ENCODE data around the gene CDK14. TPM values are rescaled to one million over a fixed set of nuclear protein-coding genes. Genes with fewer than 3 reads are reported as not detected.
A peak's percentile ranks its signal among the peaks of the same experiment; 100 is the strongest.

The CDK14 gene
- total RNA-seq, 4 donors from 2014 or later, result 22.2 to 36.3 (median 28.6) TPM

- Histone ChIP-seq H3K4me1 (no peaks in the 10 kb centered on the region), H3K4me3 (no peak overlapping the region), H3K27ac (no peak overlapping the region), H3K9me3 (no peaks in the 10 kb centered on the region), H3K36me3 (peaks cover 0 to 13% (median 0%) of the 10 kb centered on the region in 3 donors), H3K27me3 (no peaks in the 10 kb centered on the region)
- DNase-seq (ENCODE audit: low spot score in 2 of 2), result no peak
- 89 to 90% methylated on average over 6 of the region's 6 CpGs for WGBS, 2 donors
- TF ChIP-seq, protein P1, sequence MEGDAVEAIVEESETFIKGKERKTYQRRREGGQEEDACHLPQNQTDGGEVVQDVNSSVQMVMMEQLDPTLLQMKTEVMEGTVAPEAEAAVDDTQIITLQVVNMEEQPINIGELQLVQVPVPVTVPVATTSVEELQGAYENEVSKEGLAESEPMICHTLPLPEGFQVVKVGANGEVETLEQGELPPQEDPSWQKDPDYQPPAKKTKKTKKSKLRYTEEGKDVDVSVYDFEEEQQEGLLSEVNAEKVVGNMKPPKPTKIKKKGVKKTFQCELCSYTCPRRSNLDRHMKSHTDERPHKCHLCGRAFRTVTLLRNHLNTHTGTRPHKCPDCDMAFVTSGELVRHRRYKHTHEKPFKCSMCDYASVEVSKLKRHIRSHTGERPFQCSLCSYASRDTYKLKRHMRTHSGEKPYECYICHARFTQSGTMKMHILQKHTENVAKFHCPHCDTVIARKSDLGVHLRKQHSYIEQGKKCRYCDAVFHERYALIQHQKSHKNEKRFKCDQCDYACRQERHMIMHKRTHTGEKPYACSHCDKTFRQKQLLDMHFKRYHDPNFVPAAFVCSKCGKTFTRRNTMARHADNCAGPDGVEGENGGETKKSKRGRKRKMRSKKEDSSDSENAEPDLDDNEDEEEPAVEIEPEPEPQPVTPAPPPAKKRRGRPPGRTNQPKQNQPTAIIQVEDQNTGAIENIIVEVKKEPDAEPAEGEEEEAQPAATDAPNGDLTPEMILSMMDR (IDR thresholded peaks at IDR 0.05), result no peak
- TF ChIP-seq EP300 (IDR thresholded peaks at IDR 0.05) (no peak), POLR2A (IDR thresholded peaks at IDR 0.05) (no peak)
Measured at GRCh38 chr7:91114232-91114631, 518.1 kb downstream of the CDK14 start.

- Histone ChIP-seq H3K9me3 (no peaks in the 10 kb centered on the region), H3K27ac (peak overlapping the region in 2 of 4 donors; percentile 29 to 39), H3K4me3 (no peak overlapping the region), H3K4me1 (peaks cover 0 to 9% (median 0%) of the 10 kb centered on the region in 4 donors), H3K27me3 (no peaks in the 10 kb centered on the region), H3K36me3 (no peaks in the 10 kb centered on the region)
- TF ChIP-seq POLR2A (IDR thresholded peaks at IDR 0.05), result no peak
- TF ChIP-seq, protein P1 (IDR thresholded peaks at IDR 0.05), result no peak
- TF ChIP-seq EP300 (IDR thresholded peaks at IDR 0.05), result no peak
- no peak for DNase-seq (ENCODE audit: low spot score in 2 of 2)
- WGBS, 2 donors, result 50 to 58% methylated on average over 8 of the region's 8 CpGs
Measured at GRCh38 chr7:91126762-91127161, 530.6 kb downstream of the CDK14 start.

- H3K36me3 ChIP-seq, result no peaks in the 10 kb centered on the region
- no peaks in the 10 kb centered on the region for H3K9me3 ChIP-seq
- H3K4me1 ChIP-seq, result peaks cover 0 to 9% (median 0%) of the 10 kb centered on the region in 4 donors
- 73 to 78% methylated on average over 5 of the region's 5 CpGs for WGBS, 2 donors
- H3K4me3 ChIP-seq, result no peak overlapping the region
- peak overlapping the region in 2 of 4 donors; percentile 29 to 39 for H3K27ac ChIP-seq
- DNase-seq (ENCODE audit: low spot score in 2 of 2), result no peak
- no peaks in the 10 kb centered on the region for H3K27me3 ChIP-seq
- TF ChIP-seq EP300 (IDR thresholded peaks at IDR 0.05) (no peak), POLR2A (IDR thresholded peaks at IDR 0.05) (no peak)
- TF ChIP-seq, protein P1 (IDR thresholded peaks at IDR 0.05), result no peak
Measured at GRCh38 chr7:91127325-91127724, 531.2 kb downstream of the CDK14 start.

DNA sequence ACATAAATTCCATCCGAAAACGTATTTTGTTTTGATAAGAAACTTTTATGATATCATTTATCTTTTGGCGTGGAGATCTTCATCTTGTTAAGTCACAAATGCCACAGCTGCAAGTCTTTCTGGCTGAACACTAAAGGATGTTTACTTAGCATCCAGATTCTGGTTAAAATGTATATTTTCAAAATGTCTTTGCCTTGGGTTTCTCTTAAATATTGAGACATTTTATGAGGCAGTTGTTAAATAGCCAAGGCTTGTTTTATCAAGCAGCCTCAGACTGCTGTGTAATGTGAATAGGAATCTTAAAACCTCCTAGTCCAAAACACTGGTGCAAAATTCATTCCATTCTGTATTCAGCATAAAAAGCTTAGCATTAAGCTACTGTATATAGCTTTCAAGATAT lies 531.8 kb downstream of the CDK14 start:
- Histone ChIP-seq H3K27me3 (no peaks in the 10 kb centered on the region), H3K27ac (peak overlapping the region in 1 of 4 donors; percentile 20), H3K9me3 (no peaks in the 10 kb centered on the region), H3K4me1 (peaks cover 0 to 9% (median 0%) of the 10 kb centered on the region in 4 donors), H3K36me3 (no peaks in the 10 kb centered on the region), H3K4me3 (no peak overlapping the region)
- DNase-seq (ENCODE audit: low spot score in 2 of 2), result no peak
- WGBS, 2 donors, result 23 to 25% methylated on average over 3 of the region's 3 CpGs
- TF ChIP-seq, protein P1 (IDR thresholded peaks at IDR 0.05), result no peak
- TF ChIP-seq EP300 (IDR thresholded peaks at IDR 0.05), result no peak
- no peak for TF ChIP-seq POLR2A (IDR thresholded peaks at IDR 0.05)

DNA sequence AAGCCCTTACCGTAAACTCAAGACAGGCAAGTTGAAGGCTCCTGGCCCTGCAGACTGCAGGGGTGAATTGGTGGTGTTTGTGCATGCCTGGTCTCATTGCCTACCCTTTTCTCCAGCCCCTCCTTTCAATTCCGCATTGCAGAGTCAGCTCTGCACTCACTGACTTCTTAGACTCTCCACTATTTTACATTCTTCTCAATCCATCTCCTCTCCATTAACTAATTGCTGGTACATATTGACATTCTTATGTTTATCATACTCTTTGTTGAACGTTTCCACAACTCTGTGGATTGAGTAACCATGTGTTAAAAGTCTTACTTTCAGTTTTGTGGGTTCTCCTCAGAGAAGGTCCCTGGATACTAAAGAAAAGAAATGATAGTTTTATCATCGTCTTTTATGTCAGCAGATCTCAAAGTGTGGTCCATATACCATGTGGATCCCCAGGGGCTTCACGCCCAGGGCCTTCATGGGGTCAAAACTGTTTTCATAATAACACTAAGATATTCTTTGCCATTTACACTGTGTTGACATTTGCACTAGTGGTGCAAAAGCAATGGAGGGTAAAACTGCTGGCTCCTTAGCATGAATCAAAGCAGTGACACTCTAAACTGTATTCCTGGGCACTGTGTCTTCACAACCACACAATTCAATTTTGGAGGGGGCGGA lies 532.7 kb downstream of the CDK14 start:
- H3K36me3 ChIP-seq, result no peaks in the 10 kb centered on the region
- TF ChIP-seq, protein P1 (IDR thresholded peaks at IDR 0.05), result no peak
- TF ChIP-seq POLR2A (IDR thresholded peaks at IDR 0.05) (no peak), EP300 (IDR thresholded peaks at IDR 0.05) (no peak)
- H3K4me1 ChIP-seq, result peaks cover 0 to 9% (median 0%) of the 10 kb centered on the region in 4 donors
- H3K27me3 ChIP-seq, result no peaks in the 10 kb centered on the region
- peak overlapping the region in 3 of 4 donors; percentile 9 to 26 (median 10) for H3K4me3 ChIP-seq
- WGBS, 2 donors, result 53 to 55% methylated on average over 6 of the region's 6 CpGs
- DNase-seq (ENCODE audit: low spot score in 2 of 2), result no peak
- peak overlapping the region in 3 of 4 donors; percentile 8 to 58 (median 43) for H3K27ac ChIP-seq
- H3K9me3 ChIP-seq, result no peaks in the 10 kb centered on the region
